ENCODE measurements around the gene SMARCD1.

The SMARCD1 gene

GRCh38 chr12:50070314-50071060 lies 14.7 kb upstream of the SMARCD1 start:
- Histone ChIP-seq H4K20me1 (ENCODE audit: low read depth, low read length) (no peaks in the 10 kb centered on the region), H3K9me2 (replicated peaks; ENCODE audit: insufficient read depth, low read length) (no peaks in the 10 kb centered on the region), H3K27me3 (ENCODE audit: low read length) (no peaks in the 10 kb centered on the region), H3K27ac (ENCODE audit: low read depth, low read length) (no peak overlapping the region), H3K36me3 (ENCODE audit: low read length) (no peaks in the 10 kb centered on the region), H3K4me3 (ENCODE audit: insufficient read depth, low read length, poor library complexity, severe bottlenecking) (no peak overlapping the region), H3K79me2 (ENCODE audit: insufficient read depth, low read length) (no peaks in the 10 kb centered on the region), H3K9ac (ENCODE audit: low read length) (no peak overlapping the region), H3K4me2 (ENCODE audit: low read depth, low read length, poor library complexity, severe bottlenecking) (no peak overlapping the region), H3F3A (ENCODE audit: insufficient read depth) (no peaks in the 10 kb centered on the region), H3K9me3 (ENCODE audit: insufficient read depth, low read length) (no peaks in the 10 kb centered on the region), H2AFZ (ENCODE audit: low read depth, low read length, severe bottlenecking) (no peak overlapping the region)
- TF ChIP-seq EZH2phosphoT487 (conservative IDR thresholded peaks at IDR 0.05; ENCODE audit: low read length) (no peak), CTCF (IDR thresholded peaks at IDR 0.05; ENCODE audit: insufficient read depth, low read length, poor library complexity, severe bottlenecking) (peak; percentile 96)

- Histone ChIP-seq H3K36me3 (ENCODE audit: low read length) (no peaks in the 10 kb centered on the region), H3K27ac (ENCODE audit: low read depth, low read length) (no peak overlapping the region), H3K9ac (ENCODE audit: low read length) (no peak overlapping the region), H4K20me1 (ENCODE audit: low read depth, low read length) (no peaks in the 10 kb centered on the region), H3K9me3 (ENCODE audit: insufficient read depth, low read length) (no peaks in the 10 kb centered on the region), H3K9me2 (replicated peaks; ENCODE audit: insufficient read depth, low read length) (no peaks in the 10 kb centered on the region), H3K79me2 (ENCODE audit: insufficient read depth, low read length) (no peaks in the 10 kb centered on the region), H2AFZ (ENCODE audit: low read depth, low read length, severe bottlenecking) (no peak overlapping the region), H3K27me3 (ENCODE audit: low read length) (no peaks in the 10 kb centered on the region), H3K4me2 (ENCODE audit: low read depth, low read length, poor library complexity, severe bottlenecking) (no peak overlapping the region), H3K4me3 (ENCODE audit: insufficient read depth, low read length, poor library complexity, severe bottlenecking) (no peak overlapping the region), H3F3A (ENCODE audit: insufficient read depth) (no peaks in the 10 kb centered on the region)
- TF ChIP-seq EZH2phosphoT487 (conservative IDR thresholded peaks at IDR 0.05; ENCODE audit: low read length) (no peak), CTCF (IDR thresholded peaks at IDR 0.05; ENCODE audit: insufficient read depth, low read length, poor library complexity, severe bottlenecking) (no peak)
Measured at GRCh38 chr12:50072198-50072907, 12.8 kb upstream of the SMARCD1 start.

- no peak overlapping the region for H3K4me2 ChIP-seq (ENCODE audit: low read depth, low read length, poor library complexity, severe bottlenecking)
- H3K36me3 ChIP-seq (ENCODE audit: low read length), result no peaks in the 10 kb centered on the region
- H3K9me2 ChIP-seq (replicated peaks; ENCODE audit: insufficient read depth, low read length), result no peaks in the 10 kb centered on the region
- H3K9me3 ChIP-seq (ENCODE audit: insufficient read depth, low read length), result no peaks in the 10 kb centered on the region
- no peaks in the 10 kb centered on the region for H3K27me3 ChIP-seq (ENCODE audit: low read length)
- no peak overlapping the region for H3K4me3 ChIP-seq (ENCODE audit: insufficient read depth, low read length, poor library complexity, severe bottlenecking)
- H3K79me2 ChIP-seq (ENCODE audit: insufficient read depth, low read length), result no peaks in the 10 kb centered on the region
- TF ChIP-seq CTCF (IDR thresholded peaks at IDR 0.05; ENCODE audit: insufficient read depth, low read length, poor library complexity, severe bottlenecking) (no peak), EZH2phosphoT487 (conservative IDR thresholded peaks at IDR 0.05; ENCODE audit: low read length) (no peak)
- H4K20me1 ChIP-seq (ENCODE audit: low read depth, low read length), result no peaks in the 10 kb centered on the region
- no peak overlapping the region for H3K27ac ChIP-seq (ENCODE audit: low read depth, low read length)
- H3K9ac ChIP-seq (ENCODE audit: low read length), result no peak overlapping the region
- H3F3A ChIP-seq (ENCODE audit: insufficient read depth), result no peaks in the 10 kb centered on the region
- no peak overlapping the region for H2AFZ ChIP-seq (ENCODE audit: low read depth, low read length, severe bottlenecking)
Measured at GRCh38 chr12:50073206-50073605, 11.9 kb upstream of the SMARCD1 start.

All from SU-DHL-6 (cell line).